HG02884 (cell line): ENCODE measurements around the gene IPO9.
"Not testable (repeated sequence)": the region's sequence is repeated elsewhere in the genome, so short reads cannot be mapped to it uniquely, and the experiment has no call there.

Experiments
- ATAC-seq: cut with Tn5 transposase; IDR thresholded peaks from one replicate; pipeline ENCODE4 v1.9.1; 2021; ENCODE audit warnings: mild to moderate bottlenecking, moderate library complexity; ENCODE audit not compliant: unreplicated experiment

Gene IPO9

DNA sequence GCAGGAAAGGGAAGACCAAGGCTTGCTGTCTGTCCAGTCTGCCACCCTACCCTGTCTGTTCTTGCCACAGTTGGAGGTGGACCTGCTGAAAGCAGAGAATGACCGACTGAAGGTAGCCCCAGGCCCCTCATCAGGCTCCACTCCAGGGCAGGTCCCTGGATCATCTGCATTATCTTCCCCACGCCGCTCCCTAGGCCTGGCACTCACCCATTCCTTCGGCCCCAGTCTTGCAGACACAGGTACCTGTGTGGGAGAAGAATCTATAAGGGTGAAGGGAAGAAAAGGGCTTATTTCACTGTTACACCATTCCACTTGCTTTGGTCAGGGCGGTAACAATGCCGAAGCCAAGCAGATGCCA is 20.3 kb upstream of the IPO9 start:
- no peak for ATAC-seq

DNA sequence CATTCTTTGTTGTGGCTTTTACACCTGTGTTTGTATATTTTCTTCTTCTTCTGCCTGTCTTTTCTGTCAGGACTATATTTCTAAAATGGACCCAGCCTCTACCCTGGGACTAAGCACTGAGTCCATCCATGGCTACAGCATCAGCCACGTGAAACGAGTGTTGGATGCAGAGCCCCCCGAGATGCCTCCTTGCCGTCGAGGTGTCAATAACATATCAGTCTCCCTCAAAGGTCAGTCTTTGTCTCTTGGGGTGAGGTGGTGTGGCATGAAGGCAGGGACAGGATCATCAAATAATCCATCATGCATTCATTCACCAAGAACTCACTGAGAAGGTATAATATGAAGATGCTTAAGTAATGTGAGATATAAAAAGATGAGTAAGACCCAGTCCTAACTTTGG is 19.1 kb upstream of the IPO9 start:
- no peak for ATAC-seq

DNA sequence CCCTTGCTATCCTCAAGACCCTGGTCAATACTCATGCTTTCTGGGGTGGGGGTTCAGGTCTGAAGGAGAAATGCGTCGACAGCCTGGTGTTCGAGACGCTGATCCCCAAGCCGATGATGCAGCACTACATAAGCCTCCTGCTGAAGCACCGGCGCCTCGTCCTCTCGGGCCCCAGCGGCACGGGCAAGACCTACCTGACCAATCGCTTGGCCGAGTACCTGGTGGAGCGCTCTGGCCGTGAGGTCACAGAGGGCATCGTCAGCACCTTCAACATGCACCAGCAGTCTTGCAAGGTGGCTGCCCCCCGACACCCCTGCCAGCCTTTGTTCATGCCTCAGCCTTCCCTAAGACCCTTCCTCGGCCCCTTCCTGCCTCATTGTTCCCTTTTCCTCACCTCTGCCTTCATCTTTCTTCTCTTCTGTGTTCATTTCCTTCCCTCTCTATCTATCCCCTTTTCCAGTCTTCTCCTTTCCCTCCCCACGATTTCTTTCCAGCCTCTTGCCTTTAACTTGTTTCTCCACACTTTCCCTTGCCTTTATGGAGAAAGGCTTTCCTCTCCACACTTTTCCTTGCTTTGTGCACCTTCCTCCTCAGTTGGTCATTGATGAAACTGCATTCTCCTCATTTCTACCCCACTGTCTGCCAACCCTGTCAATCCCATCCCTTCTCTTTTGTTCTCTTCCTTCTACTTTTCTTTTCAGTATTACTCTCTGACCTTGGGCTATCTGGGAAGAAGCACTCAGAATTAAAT is 18.3 kb upstream of the IPO9 start:
- ATAC-seq: no peak

DNA sequence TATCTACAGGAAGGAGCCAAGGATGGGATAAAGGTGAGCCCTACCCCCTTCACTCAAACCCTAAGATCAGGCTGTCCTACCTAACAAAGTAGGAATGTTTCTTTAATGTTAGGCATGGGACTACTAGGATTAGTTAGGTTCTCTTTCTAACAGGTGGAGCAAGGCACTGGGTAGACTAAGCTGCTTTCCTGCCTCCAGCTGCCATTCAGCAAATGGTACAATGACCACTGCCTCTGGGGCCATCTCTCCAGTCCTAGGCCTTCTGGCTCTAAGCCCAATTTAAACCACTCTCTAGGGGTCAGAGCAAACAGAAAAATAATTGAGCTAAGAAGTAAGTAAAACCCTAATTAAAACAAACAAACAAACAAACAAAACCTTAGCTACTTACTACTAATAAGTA is 15.7 kb upstream of the IPO9 start:
- ATAC-seq: no peak

DNA sequence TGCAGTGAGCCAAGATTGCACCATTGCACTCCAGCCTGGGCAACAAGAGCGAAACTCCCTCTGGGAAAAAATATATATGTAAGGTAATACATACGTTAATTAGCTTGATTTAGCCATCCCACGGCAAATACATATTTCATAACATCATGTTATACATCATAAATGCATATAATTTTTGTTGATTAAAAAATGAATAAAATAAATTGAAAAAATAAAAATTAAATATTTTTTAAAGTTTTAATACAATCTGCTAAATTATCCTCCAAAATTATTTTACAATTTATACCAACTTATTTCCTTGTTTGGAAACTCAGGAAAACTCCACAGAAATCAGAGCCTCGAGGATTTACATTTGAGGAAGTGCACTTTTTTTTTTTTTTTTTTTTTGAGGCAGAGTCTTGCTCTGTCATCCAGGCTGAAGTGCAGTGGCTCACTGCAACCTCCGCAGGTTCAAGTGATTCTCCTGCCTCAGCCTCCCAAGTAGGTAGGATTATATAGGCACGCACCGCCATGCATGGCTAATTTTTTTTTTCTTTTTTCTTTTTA is 12.6 kb upstream of the IPO9 start:
- ATAC-seq: no peak

DNA sequence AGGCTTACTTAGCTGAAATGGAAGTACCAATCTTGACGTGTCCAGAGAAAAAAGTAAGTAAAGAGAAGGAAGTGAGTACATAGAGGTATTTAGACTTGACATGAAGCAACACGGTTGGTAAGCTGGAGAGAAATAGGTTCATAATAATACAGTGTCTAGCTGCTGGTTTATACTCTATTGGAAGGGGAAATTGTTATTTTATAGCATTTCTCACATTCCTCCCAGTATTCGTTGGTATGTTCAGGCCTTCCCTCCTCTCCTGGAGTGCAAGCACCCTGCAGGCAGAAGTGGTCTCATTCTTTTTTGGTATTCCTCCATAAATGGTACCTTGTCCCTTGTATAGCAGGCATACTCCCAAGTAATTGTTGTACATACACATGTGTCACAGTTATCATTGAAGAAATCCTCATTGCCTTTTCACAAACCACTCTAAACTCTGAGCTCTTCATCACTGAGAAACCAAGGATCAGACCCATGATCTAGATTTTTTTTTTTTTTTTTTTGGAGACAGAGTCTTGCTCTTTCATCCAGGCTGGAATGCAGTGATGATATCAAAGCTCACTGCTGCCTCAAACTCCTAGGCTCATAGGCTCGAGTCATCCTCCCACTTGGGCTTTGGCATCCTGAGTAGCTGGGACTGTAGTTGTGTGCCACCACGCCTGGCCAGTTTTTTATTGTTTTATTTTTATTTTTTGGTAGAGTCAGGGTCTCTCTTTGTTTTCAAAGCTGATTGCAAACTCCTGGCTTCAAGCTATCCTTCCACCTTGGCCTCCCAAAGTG is 9.8 kb upstream of the IPO9 start:
- no peak for ATAC-seq

DNA sequence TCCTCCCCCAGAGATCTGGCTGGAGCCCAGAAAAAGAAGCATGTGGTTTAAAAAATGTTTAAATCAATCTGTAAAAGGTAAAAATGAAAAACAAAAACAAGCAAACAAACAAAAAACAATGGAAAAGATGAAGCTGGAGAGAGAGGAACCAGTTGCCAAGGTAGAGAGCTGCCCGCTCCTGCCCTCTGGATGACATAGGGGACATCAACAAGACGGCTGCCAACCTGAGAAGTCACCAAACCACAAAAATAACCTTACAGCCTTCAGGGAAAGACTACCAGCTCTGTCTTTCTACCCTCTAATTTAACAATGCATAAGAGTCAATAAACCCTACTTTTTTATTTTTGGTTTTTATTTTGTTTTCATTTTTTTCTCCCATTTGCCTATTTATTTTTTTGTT is 8.5 kb upstream of the IPO9 start:
- ATAC-seq: no peak

DNA sequence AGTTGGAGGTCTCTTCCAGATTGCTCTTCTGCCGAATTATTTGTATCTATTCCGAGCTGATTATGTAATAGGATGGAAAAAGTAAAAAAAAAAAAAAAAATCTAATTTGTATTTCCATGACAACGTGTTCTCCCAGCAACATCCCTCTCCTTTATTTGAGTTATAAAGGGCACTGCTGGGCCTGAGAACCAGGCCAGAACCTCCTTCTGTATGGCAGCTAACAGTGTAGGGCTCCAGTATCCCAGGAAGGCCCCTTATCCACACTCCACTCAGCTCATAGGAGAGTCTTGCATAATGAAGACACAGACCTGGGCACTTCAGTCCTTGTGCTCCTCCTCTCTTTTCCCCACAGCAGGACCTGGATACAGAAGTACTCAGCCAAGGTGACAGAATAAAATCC is 3.7 kb upstream of the IPO9 start:
- no peak for ATAC-seq

DNA sequence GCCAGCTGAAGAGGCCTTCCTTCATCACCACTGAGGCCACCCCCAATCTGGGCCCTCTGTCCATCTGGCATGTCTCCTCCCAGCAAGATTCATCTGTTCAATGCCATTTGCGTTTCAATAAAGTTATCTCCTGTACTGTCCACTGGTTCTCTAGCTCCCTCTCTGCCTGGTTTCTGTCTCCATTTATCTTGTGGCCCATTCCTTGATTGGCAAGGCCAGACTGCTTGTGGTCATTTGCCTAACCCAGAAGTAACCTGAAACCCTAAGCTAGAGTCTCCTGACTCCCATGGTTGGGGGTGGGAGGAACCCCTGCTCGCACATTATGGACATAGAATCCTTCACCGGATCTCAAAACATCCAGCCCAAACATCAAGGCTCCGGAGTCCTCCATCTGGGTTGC is 2.1 kb upstream of the IPO9 start:
- no peak for ATAC-seq

DNA sequence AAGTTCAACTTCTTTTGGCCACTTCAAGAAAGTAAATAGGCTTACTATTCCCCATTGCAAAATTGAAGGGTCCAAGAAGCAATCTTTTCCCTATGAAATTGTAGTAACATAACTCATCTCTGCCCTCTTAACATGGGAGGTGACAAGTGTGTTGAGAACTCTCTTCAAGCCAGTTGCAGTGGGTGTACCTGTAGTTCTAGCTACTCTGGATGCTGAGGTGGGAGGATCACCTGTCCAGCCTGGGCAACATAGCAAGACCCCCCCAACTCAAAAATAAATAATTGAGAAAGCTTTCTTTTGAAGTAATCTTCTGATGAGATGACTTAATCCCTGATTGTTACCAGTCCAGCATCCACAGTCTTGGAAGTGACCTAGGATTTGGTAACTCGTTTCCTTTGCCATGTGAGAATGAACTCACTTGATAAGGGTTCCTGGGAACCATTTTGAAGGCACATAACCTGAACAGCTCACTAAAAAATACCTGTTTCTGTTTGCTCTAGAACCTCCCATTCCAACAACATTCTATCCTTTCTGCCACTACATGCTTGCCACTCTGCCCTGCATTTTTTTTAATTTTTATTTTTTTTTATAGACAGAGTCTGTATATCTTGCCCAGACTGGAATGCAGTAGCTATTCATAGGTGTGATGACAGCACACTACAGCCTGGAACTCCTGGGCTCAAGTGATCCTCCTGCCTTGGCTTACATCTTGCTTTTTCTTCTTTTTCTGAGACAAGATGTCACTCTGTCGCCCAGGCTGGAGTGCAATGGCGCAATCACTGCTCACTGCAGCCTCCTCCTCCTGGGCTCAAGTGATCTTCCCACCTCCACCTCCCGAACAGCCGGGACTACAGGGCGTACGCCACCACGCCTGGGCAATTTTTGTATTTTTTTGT is 1.4 kb upstream of the IPO9 start:
- ATAC-seq: no peak

DNA sequence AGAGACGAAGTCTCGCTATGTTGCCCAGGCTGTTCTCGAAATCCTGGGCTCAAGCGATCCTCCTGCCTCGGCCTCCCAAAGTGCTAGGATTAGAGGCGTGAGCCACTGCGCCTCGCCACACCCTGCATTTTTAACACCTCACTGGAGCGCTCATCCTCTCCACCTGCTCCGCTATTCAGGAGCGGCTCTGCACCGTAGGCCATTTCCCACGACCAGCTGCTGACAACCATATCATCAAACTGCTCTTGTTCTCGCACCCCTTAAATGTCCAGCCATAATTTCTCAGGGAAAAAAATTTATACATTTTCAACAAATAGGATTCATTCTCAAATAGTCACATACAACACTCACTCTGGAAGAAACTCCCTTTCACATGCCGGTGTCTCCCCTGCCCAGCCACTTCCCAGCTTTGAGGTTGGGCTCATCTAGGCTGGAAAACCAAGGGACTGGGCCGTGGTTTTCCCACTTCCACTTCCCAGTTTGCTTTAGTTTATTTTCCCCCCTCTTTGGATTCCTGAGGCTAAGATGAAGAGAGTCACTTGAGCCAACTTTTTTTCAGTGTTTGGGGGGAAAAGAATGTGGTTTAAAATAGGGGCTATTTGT is 639 bp upstream of the IPO9 start:
- no peak for ATAC-seq

DNA sequence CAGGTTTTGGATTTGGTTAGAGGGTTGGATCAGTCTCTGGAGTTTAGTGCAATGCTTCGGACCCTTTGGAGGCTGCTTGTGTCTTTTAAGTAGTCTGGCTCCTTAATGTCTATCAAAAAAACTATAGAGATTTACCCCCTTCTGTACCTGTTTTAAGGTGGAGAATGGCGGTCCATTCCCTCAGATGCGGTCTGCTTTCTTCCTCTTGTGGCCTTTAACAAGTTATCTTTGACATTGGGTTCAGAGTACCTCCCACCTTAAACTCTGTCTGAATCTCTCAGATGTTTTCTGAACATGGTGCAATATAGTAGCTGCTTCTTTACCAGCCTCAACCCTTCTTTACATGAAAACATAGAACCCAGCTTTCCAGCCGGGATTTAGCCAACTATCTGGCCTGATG is 2.4 kb downstream of the IPO9 start:
- no peak for ATAC-seq

DNA sequence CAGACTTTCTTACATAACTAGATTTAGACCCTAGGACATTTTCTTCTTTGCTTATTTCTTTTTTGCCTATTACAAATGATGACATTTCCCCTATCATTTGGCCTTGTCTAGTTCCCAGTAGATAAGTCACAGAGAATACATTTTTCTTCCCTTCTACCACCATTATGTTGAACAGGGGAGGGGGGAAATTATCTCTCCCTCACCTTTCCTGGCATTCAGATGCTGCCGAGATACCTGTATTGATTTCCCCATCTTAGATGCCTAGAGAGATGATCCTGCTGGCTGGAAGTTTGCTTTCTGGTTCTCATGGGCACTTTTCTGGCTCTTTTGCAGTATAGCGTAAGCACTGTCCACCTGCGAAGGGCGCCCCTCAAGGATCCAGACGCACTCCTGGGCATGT is 5.7 kb downstream of the IPO9 start:
- ATAC-seq: no peak

DNA sequence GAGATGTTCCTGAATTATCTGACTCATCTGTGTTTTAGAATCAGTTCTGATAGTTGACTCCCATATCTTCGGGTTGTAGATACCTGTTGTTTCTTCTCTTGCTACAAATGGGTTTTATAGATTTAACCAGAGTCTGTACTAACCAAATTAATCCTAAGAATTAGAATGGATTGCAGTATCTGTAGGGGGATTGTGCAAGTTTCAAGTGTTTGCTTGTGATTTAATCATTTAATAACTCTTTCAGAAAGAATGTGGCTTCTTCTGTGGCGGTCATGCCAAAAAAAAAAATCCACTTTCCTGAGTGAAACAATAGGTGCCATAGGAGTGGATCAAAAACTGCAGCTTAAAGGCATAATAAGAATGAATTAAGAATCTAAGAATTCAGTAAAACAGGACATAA is 9.4 kb downstream of the IPO9 start:
- ATAC-seq: no peak

DNA sequence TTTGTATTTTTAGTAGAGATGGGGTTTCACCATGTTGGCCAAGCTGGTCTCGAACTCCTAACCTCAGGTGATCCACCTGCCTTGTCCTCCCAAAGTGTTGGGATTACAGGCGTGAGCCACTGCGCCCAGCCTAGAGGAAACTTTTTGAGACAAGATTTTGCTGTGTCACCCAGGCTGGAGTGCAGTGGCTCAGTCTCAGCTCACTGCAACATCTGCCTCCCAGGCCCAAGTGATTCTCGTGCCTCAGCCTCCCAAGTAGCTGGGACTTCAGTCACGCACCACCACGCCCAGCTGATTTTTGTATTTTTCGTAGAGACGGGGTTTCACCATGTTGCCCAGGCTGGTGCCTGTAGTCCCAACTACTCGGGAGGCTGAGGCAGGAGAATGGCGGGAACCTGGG is 10.1 kb downstream of the IPO9 start:
- not testable (repeated sequence) for ATAC-seq

DNA sequence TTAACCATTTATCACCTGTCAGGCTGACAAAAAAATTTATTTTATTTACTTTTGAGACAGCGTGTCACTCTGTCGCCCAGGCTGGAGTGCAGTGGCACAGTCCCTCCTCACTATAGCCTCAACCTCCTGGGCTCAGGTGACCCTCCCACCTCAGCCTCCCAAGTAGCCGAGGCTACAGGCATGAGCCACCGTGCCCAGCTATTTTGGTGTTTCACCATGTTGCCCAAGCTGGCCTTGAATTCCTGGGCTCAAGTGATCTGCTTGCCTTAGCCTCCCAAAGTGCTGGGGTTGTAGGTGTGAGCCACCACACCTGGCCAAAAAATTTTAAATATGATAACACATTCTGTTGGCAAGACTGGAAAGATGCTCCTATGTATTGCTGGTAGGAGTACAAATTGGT is 11.1 kb downstream of the IPO9 start:
- ATAC-seq: no peak

DNA sequence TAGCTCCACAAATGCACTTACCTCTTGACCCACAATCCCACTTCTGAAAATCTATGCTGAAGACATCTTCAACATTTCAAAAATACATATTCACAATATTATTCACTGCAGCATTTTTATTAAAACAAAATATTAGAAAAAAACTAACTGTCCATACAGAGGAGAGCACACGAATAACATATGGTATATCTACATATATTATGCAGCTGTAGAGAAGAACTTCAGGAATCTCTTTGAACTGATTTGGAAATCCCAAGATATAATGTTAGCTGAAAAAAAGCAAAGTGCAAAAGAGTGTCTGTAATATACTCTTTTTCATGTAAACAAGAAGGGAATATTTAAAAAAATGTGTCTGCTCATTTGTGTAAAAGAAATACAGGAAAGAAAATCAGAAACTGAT is 11.5 kb downstream of the IPO9 start:
- ATAC-seq: no peak

DNA sequence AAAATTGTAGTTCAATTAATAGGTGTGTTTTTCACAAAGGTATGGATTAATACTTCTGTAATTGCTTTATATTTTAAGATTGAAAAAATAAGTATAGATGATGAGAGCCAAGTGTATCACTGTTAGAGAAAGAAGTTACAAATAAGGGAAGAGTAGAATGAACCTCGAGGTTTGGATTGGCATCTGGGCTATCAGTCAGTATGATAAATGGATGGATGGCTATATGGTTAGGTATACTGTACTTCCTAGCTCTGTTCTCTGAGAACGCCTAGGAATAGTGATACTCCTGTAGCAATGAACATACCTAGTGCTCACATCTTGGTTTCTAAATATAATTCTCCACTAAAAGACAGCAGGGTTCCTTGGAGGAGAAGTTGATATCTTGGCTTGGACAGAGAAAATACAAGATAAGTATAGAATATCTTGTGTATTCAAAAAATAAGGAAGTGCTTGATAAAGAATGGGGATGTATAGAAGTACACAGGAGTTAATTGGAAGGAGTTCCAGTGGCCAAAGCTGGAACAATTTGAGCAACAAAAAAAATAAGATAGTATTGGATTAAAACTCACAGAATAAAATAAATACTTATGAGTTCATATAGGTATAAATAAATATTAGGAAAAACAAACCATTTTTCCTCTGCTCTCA is 12.4 kb downstream of the IPO9 start:
- no peak for ATAC-seq

DNA sequence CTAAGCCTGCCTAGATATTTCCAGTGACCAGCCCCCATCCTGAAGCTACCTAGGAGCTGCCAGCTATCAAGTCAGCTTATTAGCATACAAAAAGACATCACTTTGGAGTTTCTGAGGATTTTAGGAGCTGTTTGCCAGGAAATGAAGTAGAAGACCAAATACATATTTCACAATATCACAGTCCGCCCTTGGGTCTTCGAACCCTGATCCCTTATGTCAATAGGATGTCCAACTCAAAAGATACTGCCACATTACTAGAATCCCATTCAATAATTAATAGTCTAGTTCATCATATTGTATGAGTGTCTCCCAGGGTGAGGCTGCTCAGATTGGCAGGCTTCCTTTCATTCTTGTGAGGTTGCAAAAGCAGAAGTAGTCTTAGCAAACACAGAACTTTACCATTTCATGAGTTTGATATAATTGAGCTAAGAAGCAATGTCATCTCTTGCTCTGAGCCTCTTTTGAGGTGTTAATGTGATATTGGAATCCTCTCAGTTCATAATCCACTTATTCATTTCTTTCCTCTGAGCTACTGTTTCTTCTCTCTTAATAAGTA is 13.6 kb downstream of the IPO9 start:
- no peak for ATAC-seq
